Urinary bladder (tissue), 4 donors: Measurements from ENCODE around the gene GSTK1. TPM values are rescaled to one million over a fixed set of nuclear protein-coding genes. Genes with fewer than 3 reads are reported as not detected.
"Not testable (repeated sequence)": the region's sequence is repeated elsewhere in the genome, so short reads cannot be mapped to it uniquely, and the experiment has no call there.

ENCODE experiments used
- DNase-seq: peaks from one replicate; pipeline ENCODE4 v3.0.0-alpha.2; 2015; ENCODE audit errors: extremely low spot score
- H3K27ac ChIP-seq: one replicate; pipeline ENCODE4 v1.5.1; 2013; ENCODE audit warnings: low read depth, mild to moderate bottlenecking, moderate library complexity
- H3K36me3 ChIP-seq: one replicate; pipeline ENCODE4 v1.6.1; 2013; ENCODE audit warnings: mild to moderate bottlenecking, moderate library complexity; ENCODE audit not compliant: insufficient read depth
- H3K4me1 ChIP-seq: one replicate; pipeline ENCODE4 v1.6.1; 2013; ENCODE audit warnings: mild to moderate bottlenecking, moderate library complexity; ENCODE audit not compliant: insufficient read depth
- H3K4me3 ChIP-seq: one replicate; pipeline ENCODE4 v1.5.1; 2013; ENCODE audit warnings: low read depth, low read length
- WGBS: extraction: QIAGEN DNeasy Blood & Tissue Kit; methylation state at CpG from one replicate; pipeline ENCODE4 v1.1.7; 2013; 5-methylcytosine and 5-hydroxymethylcytosine counted together
- polyA plus RNA-seq: library from polyadenylated mRNA; stranded (reverse); fragments of 200-250 nt; gene quantifications from one replicate; pipeline ENCODE4 v1.2.3, GENCODE V29; 2013
- total RNA-seq: library from RNA; depleted of rRNA; stranded (reverse); fragments of >200 nt; gene quantifications from one replicate; pipeline ENCODE4 v1.2.3, GENCODE V29; 2014
- donor health status: healthy with polysubstance abuse.
- donor health status: healthy.

GSTK1 gene
- 84.8 TPM for total RNA-seq
- polyA plus RNA-seq: 139 TPM

DNA sequence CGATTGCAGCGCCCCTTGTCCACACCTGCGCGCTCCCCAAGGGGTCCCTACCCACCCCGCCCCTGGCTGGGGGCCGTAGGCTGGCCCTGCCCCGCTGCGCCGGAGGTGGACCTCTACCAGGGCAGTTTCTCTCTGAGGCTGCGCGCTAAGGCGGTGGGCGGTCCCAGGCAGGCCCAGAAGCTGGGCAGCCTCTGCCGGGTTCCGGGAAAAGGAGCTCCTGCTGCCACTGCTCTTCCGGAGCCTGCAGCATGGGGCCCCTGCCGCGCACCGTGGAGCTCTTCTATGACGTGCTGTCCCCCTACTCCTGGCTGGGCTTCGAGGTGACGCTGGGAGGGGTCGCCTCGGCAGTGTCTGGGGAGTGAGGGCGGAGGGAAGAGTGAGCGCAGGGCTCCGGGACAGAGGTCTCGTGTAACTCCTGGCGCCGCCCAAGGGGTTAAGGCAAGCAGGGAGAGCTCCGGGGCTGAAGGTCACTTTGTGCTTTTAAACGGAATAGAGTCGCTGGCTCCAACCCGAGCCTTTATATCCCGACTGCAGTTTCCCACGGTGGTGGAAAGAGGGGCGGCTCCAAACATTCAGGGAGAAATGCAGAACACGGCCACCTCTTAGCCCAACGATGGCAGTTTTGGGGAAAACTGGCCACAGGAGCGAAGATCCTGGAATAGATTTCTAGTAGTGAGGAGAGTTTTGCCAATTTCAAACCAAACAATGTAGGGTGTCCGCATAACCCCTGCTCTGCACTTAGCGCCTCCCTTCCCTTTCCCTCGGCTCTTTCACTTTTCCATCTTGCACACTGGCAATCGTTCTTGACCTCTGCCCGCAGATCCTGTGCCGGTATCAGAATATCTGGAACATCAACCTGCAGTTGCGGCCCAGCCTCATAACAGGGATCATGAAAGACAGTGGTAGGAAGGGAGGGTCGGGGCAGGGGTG, at the start of gene GSTK1:
Gene GSTK1 (plus strand): TSS at position 176 of the 930 bp plus-strand sequence. CDS start 73 bp downstream, at position 249.
- Histone ChIP-seq H3K4me3 (peak within 1 kb of the TSS; percentile 70), H3K27ac (peak within 1 kb of the TSS; percentile 93), H3K36me3 (peaks cover 2% of the 10 kb centered on the region), H3K4me1 (no peaks in the 10 kb centered on the region)
- no peak for DNase-seq
- 1% methylated on average over 48 of the region's 48 CpGs for WGBS

- H3K4me3 ChIP-seq, H3K4me1 ChIP-seq, DNase-seq, H3K36me3 ChIP-seq, H3K27ac ChIP-seq: not testable (repeated sequence)
- 93% methylated on average over 4 of the region's 4 CpGs for WGBS
These were observed 49.8 kb upstream of the GSTK1 start for GRCh38 chr7:143213478-143213877.

- H3K4me3 ChIP-seq: no peak overlapping the region
- no peaks in the 10 kb centered on the region for H3K36me3 ChIP-seq
- WGBS: 22% methylated on average over 8 of the region's 8 CpGs
- DNase-seq: peak; percentile 65
- no peak overlapping the region for H3K27ac ChIP-seq
- no peaks in the 10 kb centered on the region for H3K4me1 ChIP-seq
These were observed 48.2 kb upstream of the GSTK1 start for GRCh38 chr7:143214789-143215679.

DNA sequence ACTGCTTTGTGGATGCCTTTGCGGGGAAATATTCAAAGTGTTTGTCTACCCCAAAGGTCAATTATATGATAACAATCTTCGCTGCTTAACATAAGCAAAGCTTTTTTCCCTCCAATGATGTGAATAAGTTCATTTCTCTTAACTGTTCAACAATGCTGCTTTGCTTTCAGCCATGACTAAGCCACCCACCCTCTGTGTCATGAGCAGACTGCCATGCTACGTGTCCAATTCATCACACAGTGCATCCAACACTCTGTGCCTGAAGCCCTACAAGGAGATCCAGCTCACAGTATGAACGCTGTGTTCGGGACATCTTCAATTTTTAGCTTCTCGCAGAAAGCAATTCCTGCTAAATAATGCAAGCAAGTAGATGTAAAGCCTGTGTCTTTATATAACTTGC, 47.1 kb upstream of the GSTK1 start:
- H3K36me3 ChIP-seq: no peaks in the 10 kb centered on the region
- no peak for DNase-seq
- no peak overlapping the region for H3K27ac ChIP-seq
- H3K4me1 ChIP-seq: no peaks in the 10 kb centered on the region
- WGBS: 66% methylated on average over 6 of the region's 6 CpGs
- H3K4me3 ChIP-seq: no peak overlapping the region

DNA sequence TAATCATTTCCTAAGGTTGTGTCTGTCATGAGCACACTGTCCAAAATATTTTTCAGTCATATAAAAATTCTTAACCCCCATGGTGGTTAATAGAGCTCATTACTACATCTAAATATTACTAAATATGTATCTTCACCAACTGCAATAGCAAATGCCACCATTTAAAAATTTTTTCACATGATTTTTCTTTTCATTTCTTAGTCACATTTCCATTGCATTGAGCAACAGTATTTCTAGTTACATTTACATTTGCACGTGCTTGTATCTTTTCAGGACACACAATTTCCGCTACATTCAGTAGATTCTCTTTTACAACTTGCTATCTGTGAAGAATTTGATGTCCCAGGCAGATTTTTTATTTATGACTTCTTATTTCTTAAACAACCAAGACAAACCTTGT, 46.6 kb upstream of the GSTK1 start:
- H3K27ac ChIP-seq: no peak overlapping the region
- H3K36me3 ChIP-seq: no peaks in the 10 kb centered on the region
- no peak for DNase-seq
- no peak overlapping the region for H3K4me3 ChIP-seq
- H3K4me1 ChIP-seq: no peaks in the 10 kb centered on the region
- WGBS: 86% methylated on average over 2 of the region's 2 CpGs

DNA sequence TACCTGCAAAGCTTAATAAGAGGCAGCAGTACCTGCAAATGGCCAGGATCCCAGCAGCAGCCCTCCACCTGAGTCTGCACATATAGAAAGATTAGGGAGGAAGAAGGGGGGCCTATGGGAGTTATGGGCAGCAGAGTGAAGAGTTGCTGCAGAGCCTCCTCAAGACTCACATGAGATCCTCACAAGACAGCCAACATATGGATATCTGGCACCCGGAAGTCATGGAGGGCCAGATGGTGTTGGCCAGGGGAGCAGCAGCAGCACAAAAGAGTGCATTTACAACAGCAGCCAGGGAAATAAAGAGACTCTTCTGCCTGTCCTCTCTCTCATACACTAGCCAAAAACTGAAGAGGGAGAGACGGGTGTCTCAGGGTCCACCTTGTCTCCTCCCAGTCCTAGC, 45.4 kb upstream of the GSTK1 start:
- no peaks in the 10 kb centered on the region for H3K36me3 ChIP-seq
- WGBS: 70% methylated on average over 2 of the region's 2 CpGs

DNA sequence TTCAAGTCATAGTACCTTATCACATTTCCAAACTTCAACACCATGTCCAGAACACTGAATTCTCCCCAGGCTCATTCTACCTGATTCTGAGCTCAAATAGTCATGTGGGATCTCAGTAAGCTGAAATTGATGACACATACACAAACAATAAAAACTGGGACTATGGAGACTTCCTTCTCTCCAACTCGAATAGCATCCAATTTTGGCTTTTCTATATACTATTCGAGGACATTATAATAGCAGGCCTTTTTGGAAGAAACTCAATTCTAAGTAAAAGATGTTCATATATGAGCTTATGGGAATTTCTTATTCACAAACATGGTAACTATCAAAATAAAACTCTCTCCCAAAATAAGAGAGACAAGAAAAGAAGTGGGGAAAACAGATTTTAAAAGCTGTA, 42.0 kb upstream of the GSTK1 start:
- WGBS: 66% methylated on average over 2 of the region's 2 CpGs
- Histone ChIP-seq H3K4me3 (no peak overlapping the region), H3K36me3 (no peaks in the 10 kb centered on the region), H3K27ac (no peak overlapping the region), H3K4me1 (peaks cover 2% of the 10 kb centered on the region)
- DNase-seq: no peak

More for the DNA sequence above, 45.4 kb upstream of the GSTK1 start:
- Histone ChIP-seq H3K4me3 (no peak overlapping the region), H3K27ac (no peak overlapping the region), H3K4me1 (no peaks in the 10 kb centered on the region)
- no peak for DNase-seq

- WGBS: 87% methylated on average over 3 of the region's 3 CpGs
- Histone ChIP-seq H3K27ac (no peak within 1 kb of the TSS), H3K4me3 (no peak within 1 kb of the TSS), H3K36me3 (no peaks in the 10 kb centered on the region), H3K4me1 (peaks cover 2% of the 10 kb centered on the region)
- DNase-seq: no peak
These were observed 41.5 kb upstream of the GSTK1 start, which contains the start of gene TAS2R40 for GRCh38 chr7:143221737-143222136. TSS of gene TAS2R40 (plus strand) at chr7:143222037. CDS start at chr7:143222079, 42 bp downstream.

DNA sequence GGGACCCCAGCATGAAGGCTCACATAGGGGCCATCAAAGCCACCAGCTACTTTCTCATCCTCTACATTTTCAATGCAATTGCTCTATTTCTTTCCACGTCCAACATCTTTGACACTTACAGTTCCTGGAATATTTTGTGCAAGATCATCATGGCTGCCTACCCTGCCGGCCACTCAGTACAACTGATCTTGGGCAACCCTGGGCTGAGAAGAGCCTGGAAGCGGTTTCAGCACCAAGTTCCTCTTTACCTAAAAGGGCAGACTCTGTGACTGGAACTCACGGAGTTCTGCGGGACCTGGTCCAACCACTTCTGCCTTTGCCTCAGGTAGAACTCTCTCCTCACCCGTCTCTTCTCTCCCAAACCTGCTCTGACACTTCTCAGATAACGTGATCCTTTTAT, 40.5 kb upstream of the GSTK1 start:
- DNase-seq: no peak
- H3K27ac ChIP-seq: no peak overlapping the region
- WGBS: 78% methylated on average over 7 of the region's 7 CpGs
- peaks cover 2% of the 10 kb centered on the region for H3K4me1 ChIP-seq
- H3K36me3 ChIP-seq: no peaks in the 10 kb centered on the region
- no peak overlapping the region for H3K4me3 ChIP-seq

GRCh38 chr7:143223784-143224183, 39.5 kb upstream of the GSTK1 start:
- H3K27ac ChIP-seq: no peak overlapping the region
- peaks cover 2% of the 10 kb centered on the region for H3K4me1 ChIP-seq
- H3K4me3 ChIP-seq: no peak overlapping the region
- no peaks in the 10 kb centered on the region for H3K36me3 ChIP-seq
- DNase-seq: peak; percentile 39
- 69% methylated on average over 4 of the region's 4 CpGs for WGBS

GRCh38 chr7:143225047-143225446, 38.2 kb upstream of the GSTK1 start:
- H3K27ac ChIP-seq: no peak overlapping the region
- H3K36me3 ChIP-seq: no peaks in the 10 kb centered on the region
- 88% methylated on average over 5 of the region's 5 CpGs for WGBS
- H3K4me1 ChIP-seq: peaks cover 2% of the 10 kb centered on the region
- no peak for DNase-seq
- no peak overlapping the region for H3K4me3 ChIP-seq

- Histone ChIP-seq H3K4me1 (peaks cover 2% of the 10 kb centered on the region), H3K36me3 (no peaks in the 10 kb centered on the region), H3K4me3 (no peak overlapping the region), H3K27ac (no peak overlapping the region)
- 28% methylated on average over 1 of the region's 1 CpG for WGBS
- no peak for DNase-seq
These were observed 35.4 kb upstream of the GSTK1 start for GRCh38 chr7:143227806-143228205.

DNA sequence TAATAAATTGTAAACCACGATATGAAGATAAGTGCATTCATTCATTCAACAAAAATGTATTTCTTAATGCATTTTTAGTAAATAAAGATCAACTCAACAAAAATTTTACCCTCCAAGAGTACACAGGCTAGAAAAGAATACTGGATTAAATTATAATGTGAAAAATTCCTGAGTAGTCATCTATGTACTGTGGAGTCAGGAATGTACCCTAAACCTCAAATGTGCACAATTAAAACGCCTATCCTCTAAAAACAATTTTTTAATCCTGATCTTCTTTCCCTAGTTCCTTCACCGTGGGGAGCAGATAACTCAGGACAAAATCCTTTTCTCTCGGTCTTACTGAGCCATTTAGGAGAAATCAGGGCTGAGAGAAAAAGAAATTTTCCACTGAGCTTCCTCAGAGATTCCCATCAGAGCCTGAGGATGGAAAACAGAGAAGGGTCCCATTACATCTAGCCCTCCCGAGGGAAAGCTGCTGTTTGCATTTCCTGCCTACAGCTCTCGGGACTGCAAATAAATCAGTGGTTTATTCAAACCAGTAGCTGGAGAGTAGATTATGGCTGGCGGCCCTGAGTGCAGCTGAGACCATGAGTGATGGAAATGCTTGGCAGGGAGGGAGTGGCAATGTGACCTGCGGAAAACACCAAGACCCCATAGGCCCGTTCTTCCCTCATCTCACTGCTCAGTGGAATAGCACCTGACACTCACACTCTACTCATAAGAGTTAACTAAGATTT, 34.0 kb upstream of the GSTK1 start:
- WGBS: 36% methylated on average over 9 of the region's 9 CpGs
- no peak overlapping the region for H3K27ac ChIP-seq
- no peaks in the 10 kb centered on the region for H3K36me3 ChIP-seq
- no peak overlapping the region for H3K4me3 ChIP-seq
- H3K4me1 ChIP-seq: no peaks in the 10 kb centered on the region
- DNase-seq: no peak
